ENCODE results near the gene ELFN1.

ELFN1 gene

DNA sequence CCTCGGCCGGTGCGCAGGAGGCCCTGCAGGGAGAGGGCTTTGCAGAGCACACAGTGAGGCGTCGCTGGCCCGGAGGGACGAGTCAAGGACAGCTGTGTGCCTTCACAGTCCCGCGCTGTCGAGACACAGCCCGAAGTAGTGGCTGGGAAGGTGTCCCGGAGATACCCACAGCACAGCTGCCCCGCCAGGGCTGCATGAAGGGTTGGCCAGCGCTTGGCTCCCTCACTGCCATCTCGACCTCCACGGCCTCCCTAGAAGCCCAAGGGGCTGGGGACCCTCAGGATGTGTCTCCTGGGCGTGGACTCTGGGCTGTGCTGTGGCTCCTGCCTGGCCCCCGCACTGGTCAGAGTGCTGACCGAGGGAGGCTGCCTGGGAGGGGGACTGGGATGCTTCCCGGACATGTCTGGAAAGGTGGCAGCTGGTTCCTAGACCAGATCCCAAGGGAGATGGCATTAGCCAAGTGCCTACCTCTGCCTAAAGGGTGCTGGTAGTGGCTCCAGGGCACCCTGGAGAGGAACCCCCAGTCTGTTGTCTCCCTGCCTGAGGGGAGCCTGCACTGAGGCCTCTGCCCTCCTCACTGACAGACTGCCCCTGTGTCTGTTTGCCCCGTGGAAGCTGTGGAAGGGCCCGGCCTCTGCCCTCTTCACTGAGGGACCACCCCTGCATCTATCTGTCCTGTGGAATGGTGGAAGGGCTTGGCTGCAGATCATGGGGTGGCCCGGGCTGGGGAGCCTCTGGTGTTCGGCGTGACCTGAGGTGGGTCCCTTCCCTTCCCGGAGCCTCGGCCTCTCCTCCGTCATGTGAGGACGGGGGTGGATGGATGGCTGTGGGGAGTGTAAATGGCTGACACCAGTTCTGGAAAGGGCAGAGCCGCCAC, 5.8 kb downstream of the ELFN1 start:
- DNase-seq (ENCODE audit: low read depth in 3 of 3, low spot score in 1 of 3), result no peak

DNA sequence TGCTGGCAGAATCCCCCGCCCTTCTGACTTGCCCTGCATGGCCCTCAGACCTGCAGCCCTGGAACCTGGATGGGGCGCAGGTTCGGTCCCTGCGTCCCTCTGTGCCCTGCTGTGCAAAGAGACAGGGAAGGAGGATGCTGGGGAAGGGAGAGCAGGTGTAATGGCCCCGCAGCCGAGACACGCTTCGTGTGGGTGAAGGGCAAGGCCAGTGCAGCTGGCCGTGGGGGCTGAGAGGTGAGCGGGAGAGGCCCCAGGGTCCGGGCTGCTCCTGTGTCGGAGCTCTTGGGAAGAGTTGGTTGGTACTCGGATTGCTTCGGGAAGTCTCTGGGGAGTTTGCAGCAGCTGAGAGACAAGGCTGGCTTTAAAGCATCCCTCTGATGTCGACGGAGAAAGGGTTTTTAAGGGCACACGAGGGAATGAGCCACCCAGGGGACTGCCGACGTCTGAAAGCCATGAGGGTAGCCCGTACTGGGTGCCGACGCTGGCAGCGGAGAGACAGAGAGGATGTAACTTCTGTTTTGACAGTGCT, 6.5 kb downstream of the ELFN1 start:
- no peak for DNase-seq (ENCODE audit: low read depth in 3 of 3, low spot score in 1 of 3)

DNA sequence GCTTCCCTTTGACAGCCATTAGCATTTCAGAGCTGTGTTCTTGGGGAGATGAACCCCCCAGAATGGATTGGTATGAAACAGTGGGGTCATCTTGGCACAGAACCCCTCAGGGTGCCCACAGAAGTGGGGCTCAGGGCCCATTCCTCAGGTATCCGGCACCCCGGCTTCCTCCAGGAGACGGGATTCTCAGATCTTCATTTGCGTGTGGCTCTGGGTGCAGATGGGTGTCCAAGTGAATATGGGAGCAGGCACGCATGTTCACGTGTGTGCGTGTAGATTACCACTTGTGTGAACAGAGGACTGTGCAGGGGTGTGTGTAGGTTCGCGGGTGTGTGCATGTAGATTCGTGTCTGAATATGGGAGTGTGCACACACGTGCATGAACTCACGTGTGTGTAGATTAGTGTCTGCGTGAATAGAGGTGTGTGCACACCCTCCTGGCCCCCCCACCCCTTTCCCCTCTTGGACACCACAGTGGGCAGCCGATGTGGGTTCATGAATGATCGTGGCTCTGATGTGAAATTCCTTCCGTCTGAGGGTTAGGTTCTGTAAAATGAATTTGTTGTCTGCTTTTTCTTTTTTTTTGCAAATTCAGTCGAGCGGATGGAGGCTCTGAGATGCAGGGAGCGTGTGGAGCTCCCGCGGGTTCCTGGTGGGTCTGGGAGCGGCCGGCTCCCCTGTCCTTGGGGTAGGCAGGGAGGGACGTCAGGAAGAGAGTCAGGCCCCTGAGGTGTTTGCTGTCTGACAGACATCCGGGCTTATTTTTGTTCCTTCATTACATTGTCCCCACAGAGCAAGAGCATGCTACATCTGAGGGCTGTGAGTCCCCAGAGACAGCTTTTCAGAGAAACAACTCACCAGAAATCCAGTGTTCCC, 7.4 kb downstream of the ELFN1 start:
- DNase-seq (ENCODE audit: low read depth in 3 of 3, low spot score in 1 of 3), result no peak

DNA sequence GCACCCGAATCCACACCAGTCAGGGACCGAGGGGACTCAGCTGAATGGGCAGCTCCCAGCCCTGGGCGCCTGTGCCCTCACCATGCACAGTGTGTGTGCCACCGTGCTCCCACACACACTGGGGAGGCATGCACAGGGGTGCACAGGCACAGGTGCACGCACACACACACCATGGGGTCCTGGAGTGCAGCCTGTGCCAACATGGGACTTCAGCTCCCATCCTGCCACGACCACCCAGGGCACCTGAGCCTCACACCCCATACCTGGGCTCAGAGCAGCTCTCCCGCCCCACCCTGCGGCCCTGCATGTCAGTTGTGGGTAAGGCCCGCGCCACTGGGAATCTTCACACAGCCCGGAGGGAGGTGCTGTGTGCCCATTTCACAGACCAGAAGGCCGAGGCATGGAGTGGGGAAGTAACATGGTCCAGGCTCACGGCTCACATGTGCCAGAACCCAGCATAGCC, 8.0 kb downstream of the ELFN1 start:
- DNase-seq (ENCODE audit: low read depth in 3 of 3, low spot score in 1 of 3), result no peak

DNA sequence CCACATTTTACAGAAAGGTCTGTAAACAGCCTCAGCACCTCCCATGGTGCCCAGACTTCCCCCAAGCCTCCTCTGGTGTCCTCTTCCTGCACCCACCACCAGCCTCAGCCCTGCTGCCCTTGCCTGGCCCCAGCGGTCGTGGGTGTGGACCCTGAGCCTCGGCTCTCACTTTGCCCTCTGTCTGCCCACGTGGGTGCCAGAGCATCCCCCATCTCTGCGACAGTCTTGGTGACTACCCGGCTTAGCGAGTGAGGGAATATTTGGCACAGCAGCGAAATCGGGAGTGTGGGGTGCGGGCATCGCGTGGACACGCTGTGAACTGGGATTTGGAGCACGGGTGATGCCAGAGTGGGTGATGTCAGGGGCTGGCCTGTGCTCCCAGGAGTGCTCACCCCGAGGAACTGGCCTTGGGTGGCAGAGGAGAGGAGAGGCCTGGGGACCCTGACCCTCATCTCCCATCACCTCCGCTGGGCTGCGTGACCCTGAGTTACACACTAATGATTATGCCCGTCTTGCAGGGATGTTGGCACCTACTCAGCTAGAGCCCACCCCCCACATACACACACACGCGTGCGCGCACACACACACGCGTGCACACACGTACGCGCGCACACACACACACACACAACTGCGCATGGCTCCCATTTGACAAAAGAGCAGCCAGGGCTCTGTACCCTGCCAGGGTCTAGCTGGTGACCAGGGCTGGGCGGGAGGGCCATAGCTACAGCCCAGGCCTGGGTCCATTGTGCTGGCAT, 8.7 kb downstream of the ELFN1 start:
- DNase-seq (ENCODE audit: low read depth in 3 of 3, low spot score in 1 of 3), result no peak

DNA sequence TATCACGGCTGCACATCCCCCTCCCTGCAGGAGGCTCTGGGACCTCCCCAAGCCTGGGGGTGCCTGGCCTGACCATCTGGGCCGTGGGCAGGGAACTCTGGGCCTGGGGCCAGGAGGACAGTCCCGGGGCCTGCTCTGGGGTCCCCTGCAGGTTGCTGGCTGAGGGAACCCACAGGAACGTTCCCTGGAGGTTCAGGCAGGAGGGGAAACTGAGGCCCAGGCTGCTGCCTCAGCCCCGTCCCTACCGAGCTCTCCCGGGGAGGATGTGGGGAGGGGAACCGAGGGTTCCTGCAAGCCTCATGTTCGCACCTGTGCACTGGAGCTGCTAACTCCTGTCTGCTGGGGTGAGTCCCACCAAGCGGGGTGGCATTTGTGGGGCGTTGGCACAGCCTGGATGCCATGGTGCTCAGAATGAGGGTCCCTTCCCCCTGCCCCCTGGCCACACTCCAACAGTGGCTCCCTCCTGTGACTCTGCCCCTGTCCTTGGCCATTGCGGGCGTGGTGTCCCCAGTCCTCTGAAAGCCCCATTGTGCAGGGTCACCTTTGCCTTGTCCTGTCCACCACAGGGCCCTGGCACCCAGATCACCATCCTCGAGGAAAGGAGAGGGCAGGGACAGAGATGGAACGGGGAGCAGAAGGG, 9.4 kb downstream of the ELFN1 start:
- no peak for DNase-seq (ENCODE audit: low read depth in 3 of 3, low spot score in 1 of 3)

DNA sequence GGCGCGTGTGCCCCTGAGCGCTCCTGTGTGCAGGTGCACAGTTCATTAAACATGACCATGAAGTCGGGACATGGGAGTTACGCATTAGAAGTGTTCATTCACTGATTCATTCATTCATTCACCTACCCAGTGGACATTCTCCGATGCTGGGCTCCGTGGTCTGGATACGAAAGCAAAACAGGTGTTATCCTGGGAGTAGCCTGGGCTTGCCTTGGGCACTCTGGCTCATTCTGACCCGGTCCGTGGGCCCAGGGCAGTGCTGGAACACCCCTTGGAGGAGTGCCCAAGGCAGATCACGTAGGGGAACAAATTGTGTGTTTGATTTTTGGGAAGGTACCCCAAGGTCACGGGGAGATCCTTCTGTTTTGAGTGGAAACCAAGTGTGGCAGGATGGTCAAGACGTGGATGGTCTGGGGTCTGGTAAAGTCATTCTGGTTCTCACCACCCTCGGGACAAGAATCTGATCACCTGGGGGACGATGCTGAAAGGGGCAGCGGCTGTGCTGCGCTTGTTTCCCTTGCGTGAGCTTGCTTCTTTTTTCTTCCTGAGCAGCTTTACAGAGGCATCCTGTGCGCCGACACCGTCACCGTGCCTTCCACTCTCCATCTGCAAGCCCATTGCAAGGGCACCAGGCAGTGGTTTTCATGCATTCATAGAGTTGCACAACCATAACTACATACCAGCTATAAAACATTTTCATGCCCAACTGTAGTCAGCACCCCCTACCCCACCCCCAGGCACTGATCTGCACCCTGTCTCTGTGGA, 10.1 kb downstream of the ELFN1 start:
- DNase-seq (ENCODE audit: low read depth in 3 of 3, low spot score in 1 of 3), result no peak

DNA sequence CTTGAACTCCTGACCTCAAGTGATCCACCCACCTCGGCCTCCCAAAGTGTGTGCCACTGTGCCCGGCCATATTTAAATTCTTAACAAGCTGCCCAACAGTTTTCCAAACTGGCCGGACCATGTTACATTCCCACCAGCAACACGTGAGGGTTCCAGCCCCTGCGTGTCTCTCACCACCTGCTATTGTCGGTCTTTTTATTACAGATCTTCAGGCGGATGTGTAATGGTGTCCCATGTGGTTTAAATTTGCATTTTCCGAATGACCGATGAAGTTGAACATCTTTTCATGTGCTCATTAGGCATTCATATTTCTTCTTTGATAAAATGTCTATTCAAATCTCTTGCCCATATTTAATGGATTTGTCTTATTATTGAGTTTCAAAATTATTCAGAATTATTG, 11.5 kb downstream of the ELFN1 start:
- DNase-seq (ENCODE audit: low read depth in 3 of 3, low spot score in 1 of 3), result no peak

DNA sequence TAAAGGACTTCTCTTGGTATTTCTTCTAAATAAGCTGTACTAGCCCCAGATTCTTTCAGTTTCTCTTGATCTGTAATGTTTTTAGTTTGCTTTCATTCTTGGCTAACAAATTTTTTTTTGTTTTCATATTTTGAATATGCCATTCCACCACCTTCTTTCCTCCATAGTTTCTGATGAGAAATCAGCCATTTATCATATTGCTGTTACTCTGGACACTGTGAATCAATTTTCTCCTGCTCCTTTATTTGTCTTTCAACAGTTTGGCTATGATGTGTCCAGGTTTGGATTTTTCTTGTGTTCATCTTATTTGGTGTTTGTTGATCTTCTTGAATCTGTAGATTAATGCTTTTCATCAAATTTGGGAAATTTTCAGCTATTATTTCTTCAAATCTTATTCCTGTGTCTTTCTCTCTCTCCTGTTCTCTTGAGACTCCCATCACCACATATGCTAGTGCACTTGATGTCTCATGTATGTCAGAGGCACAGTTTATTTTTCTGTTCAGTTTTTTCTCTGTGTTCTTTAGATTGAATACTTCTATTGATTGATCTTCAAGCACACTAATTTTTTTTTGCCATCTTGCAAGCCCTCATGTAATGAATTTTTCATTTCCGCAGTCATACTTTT, 15.0 kb downstream of the ELFN1 start:
- DNase-seq (ENCODE audit: low read depth in 3 of 3, low spot score in 1 of 3), result no peak

DNA sequence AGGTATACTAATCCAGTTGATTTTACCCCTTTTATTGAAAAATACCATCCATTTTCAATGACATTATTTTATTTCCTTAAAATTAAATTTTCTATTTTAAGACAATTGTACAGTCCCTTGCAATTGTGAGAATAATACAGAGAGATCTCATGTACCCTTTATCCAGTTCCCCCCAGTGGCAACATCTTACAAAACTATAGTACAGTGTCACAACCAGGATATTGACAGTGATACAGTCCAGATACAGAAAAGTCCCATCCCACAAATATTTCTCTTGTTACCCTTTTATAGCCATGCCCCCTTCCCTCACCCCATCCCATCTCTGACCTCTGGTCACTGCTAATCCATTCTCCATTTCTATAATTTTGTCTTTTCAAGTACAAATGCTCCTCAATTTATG, 18.5 kb downstream of the ELFN1 start:
- no peak for DNase-seq (ENCODE audit: low read depth in 3 of 3, low spot score in 1 of 3)

DNA sequence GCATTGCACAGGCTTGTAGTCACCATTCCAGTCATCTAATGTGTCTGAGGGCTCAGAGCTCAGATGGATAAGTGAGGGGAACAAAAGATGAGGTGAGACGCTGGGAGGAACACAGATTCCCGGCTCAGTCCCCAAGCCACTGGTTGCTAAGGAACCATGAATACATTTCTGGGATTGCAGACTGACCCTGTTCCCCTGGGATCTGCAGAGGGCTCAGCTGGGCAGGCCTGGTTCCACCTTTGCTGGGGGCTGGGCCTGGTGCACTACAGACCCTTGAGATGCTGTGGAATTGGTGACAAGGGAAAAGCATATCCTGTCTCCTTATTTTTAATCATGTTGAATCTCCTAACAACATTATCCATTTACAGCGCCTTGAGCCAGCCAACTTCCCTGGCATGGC, 19.2 kb downstream of the ELFN1 start:
- DNase-seq (ENCODE audit: low read depth in 3 of 3, low spot score in 1 of 3), result no peak

DNA sequence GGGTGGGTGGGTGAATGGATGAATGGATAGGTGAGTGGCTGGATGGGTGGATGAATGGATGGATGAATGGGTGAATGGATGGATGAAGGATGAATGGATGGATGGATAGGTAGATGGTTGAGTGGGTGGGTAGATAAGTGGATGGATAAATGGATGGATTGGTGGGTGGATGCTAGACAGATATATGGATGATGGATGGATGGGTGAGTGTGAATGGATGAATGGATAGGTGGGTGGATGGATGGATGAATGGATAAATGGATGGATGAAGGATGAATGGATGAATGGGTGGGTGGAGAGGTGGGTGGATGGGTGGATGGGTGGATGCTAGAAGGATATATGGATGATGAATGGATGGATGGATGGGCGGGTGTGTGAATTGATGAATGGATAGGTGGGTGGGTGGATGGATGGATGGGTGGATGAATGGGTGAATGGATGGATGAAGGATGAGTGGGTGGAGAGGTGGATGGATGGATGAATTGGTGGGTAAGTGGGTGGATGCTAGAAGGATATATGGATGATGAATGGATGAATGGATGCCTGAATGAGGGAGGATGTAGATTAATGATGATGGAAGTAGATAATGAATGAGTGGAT, 20.4 kb downstream of the ELFN1 start:
- no peak for DNase-seq (ENCODE audit: low read depth in 3 of 3, low spot score in 1 of 3)

DNA sequence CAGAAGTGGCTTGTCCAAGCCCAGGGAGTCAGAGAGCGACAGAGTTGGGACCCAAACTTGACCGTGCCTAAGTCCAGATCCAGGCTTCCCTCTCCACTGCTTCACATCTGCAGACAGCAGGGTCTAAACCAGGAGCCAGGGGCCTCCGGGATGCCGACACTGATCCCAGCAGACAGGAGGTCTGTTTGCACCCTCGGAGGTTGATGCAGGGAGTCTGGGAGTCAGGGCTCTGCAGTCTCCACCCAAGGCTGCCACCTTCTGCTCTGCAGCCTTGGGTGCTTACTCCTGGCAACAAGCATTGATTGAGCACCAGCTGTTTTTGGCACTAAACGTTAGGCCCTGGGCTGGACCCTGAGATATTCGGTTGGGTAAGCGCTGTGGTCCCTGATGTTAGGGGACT, 21.0 kb downstream of the ELFN1 start:
- no peak for DNase-seq (ENCODE audit: low read depth in 3 of 3, low spot score in 1 of 3)

DNA sequence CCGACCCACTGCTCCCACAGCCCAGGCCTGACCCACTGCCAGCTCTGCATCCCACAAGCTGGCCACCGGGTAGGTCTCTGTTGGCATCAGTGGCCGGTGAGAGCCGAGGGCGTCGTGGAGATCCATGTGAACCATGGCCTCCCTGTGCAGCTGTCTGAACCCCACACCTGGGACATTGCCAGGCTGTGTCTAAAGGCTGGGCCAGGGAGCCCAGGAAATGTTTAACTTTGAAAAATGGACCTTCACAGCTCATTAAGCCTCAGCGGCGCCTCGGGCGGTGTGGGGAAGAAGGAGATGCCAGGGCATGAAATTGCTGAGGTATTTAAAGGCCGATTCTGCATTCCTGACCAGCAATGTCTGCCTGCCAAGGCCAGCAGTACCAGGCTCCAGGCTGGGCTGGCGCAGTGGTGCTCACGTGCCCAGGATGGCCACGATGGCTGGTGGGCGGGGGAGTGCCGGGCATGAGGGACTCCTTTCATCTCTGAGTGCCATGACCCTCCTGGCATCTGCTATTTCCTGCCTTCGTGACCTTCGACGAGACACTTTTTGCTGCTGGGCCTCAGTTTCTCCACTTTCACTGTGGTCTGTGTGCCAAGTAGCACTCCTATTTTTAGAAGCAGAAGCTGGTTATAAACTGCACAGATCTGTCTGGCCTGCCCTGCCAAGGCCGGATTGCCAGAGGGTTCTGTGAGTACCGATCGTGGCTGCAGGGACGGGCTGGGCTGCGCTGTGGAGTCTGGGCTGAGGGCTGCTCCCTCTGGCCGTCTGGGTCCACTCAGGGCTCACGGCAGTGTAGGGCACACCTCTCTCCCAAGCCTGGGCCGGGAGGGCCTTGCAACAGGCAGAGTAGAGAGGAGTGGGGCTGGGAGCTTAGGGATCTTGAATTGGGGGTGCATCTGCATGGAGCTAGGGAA, 21.8 kb downstream of the ELFN1 start:
- DNase-seq (ENCODE audit: low read depth in 3 of 3, low spot score in 1 of 3), result no peak

DNA sequence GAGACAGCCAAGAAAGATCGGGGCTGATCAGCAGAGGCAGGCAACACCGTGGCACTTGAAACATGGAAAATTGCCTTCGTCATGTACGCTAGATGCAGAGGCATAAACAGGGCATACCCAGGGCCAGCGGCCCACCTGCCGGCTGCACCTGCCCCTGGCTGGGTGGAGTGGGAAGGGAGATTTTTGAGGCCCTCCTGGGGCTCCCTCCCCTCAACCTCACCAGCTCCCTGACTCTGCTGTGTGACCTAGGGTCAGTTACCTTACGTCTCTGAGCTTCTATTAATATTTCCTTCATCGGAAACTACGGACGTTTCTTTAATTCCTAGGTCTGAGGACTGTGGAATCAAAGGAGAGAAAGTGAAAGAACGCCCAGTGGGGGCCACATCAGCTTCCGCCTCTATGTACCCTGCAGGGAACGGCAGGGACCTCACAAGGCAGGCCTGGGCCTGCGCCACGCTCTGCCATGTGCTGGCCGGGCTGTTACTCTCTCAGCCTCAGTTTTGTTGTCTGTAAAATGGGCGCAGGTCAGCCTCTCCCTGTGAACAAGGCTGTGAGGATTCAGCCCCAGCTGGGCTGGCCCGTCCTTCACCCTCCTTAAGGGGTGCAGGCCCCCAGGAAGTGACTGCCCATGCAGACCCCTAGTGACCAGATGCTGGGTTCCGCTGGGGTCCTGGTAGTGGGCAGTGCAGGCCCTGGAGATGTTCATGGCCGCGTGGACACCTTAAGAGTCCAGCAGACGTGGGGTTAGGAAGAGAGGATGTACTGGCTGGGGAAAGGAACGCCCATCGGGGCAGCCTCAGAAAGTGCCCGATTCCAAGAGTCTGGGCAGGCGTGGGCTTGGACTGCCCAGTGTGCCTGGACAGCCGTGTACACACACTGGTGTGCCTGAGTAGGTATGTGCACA, 22.7 kb downstream of the ELFN1 start:
- no peak for DNase-seq (ENCODE audit: low read depth in 3 of 3, low spot score in 1 of 3)

DNA sequence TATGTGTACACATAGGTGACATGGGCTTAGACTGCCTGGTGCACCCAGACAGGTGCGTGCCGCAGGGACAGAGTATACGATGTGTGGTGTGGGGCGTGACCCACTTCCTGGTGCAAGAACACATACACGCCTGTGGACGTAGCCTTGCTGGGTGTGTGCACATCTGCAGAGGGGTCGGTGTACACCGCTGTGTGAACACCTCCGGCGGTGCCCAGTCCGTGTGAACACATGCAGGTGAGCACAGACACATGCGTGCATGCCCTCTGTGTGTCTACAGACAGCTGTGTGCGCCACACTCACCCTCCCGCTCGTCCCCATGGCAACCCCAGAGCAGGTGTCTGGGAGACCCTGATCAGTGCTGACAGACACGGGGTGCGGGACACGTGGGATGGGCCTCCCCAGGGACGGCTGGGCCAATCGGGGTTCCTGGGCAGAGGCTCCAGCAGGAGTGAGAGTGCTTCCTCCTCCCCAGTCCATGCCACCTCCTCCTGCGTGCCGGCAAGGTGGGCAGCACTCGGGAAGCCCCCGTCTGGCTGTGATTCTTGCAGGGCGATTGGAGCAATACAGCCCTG, 23.4 kb downstream of the ELFN1 start:
- no peak for DNase-seq (ENCODE audit: low read depth in 3 of 3, low spot score in 1 of 3)

All from stimulated activated CD4-positive, alpha-beta T cell treated with anti-CD3 and anti-CD28 coated beads, TNF-alpha, amount 100 ng/mL, for 1 hour (primary cell).